ENCODE data around the gene EIF4EBP3. TPM values are rescaled to one million over a fixed set of nuclear protein-coding genes. Genes with fewer than 3 reads are reported as not detected.
"Not testable (repeated sequence)": the region's sequence is repeated elsewhere in the genome, so short reads cannot be mapped to it uniquely, and the experiment has no call there.

EIF4EBP3 gene
- total RNA-seq, 2 experiments from 2014 or later = 13.9 to 15.5 TPM

DNA sequence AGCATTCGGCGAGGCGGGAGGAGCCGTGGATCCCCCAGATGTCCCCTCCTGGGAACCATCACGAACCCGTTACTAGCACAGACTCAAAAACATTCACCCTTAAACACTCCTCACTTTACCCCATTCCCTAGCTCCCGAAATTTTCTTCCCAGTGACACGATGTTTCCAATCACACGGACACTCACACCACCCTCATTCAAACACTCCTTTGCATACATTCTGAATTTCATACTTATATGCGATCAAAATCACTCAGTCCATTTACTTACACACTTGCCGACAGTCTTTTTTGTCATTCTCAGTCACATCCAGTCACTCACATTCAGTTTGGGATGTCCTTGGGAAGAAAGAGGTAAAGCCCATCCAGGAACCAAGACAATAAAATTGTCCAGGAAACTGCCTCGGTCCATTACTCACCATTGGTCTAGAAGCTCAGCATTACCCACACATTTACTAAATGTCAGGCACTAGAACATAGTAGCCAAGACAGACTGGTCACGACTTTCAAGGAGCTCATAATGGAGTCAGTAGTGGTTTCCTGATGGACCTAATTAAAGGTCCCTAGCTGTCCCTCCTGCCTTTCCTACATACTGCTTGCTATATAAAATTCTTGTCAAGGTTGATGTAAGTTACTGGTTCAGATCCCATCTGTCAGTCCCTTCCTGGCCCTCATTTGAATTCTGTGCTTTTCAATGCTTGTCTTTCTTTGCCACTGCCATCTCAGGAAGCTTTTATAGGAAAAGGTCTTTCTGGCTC is 17.7 kb downstream of the EIF4EBP3 start:
- Mint-ChIP-seq H3K9me3 (no peaks in the 10 kb centered on the region), H3K4me1 (peaks cover 45% of the 10 kb centered on the region), H3K27me3 (no peaks in the 10 kb centered on the region), H3K27ac (peak overlapping the region; percentile 99), H3K36me3 (peaks cover 28% of the 10 kb centered on the region), H3K4me3 (peak overlapping the region; percentile 95)
- DNase-seq = no peak

- H3K4me1 Mint-ChIP-seq = peaks cover 46% of the 10 kb centered on the region
These were observed 18.3 kb downstream of the EIF4EBP3 start for GRCh38 chr5:140565780-140566095.

GRCh38 chr5:140566665-140567064 is 19.2 kb downstream of the EIF4EBP3 start:
- Mint-ChIP-seq H3K27ac (peak overlapping the region; percentile 43), H3K36me3 (peaks cover 28% of the 10 kb centered on the region), H3K4me1 (peaks cover 46% of the 10 kb centered on the region), H3K4me3 (no peak overlapping the region), H3K27me3 (no peaks in the 10 kb centered on the region), H3K9me3 (no peaks in the 10 kb centered on the region)
- no peak for DNase-seq

More at GRCh38 chr5:140565780-140566095, 18.3 kb downstream of the EIF4EBP3 start:
- H3K27me3 Mint-ChIP-seq = no peaks in the 10 kb centered on the region
- peak overlapping the region; percentile 95 for H3K4me3 Mint-ChIP-seq
- peaks cover 28% of the 10 kb centered on the region for H3K36me3 Mint-ChIP-seq
- H3K27ac Mint-ChIP-seq = peak overlapping the region; percentile 99
- H3K9me3 Mint-ChIP-seq = no peaks in the 10 kb centered on the region
- DNase-seq = no peak

GRCh38 chr5:140567136-140567818 is 19.8 kb downstream of the EIF4EBP3 start:
- DNase-seq = no peak
- Mint-ChIP-seq H3K9me3 (no peaks in the 10 kb centered on the region), H3K36me3 (peaks cover 28% of the 10 kb centered on the region), H3K4me3 (peak overlapping the region; percentile 32), H3K27ac (peak overlapping the region; percentile 70), H3K4me1 (peaks cover 46% of the 10 kb centered on the region), H3K27me3 (no peaks in the 10 kb centered on the region)

DNA sequence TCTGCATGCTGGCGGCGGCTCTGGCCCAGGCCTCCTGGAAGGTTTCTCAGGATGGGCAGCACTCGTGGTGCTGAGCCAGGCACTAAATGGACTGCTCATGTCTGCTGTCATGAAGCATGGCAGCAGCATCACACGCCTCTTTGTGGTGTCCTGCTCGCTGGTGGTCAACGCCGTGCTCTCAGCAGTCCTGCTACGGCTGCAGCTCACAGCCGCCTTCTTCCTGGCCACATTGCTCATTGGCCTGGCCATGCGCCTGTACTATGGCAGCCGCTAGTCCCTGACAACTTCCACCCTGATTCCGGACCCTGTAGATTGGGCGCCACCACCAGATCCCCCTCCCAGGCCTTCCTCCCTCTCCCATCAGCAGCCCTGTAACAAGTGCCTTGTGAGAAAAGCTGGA is 20.4 kb downstream of the EIF4EBP3 start:
- no peaks in the 10 kb centered on the region for H3K9me3 Mint-ChIP-seq
- H3K27ac Mint-ChIP-seq = peak overlapping the region; percentile 70
- peak overlapping the region; percentile 32 for H3K4me3 Mint-ChIP-seq
- DNase-seq = no peak
- H3K4me1 Mint-ChIP-seq = peaks cover 43% of the 10 kb centered on the region
- peaks cover 28% of the 10 kb centered on the region for H3K36me3 Mint-ChIP-seq
- H3K27me3 Mint-ChIP-seq = no peaks in the 10 kb centered on the region

DNA sequence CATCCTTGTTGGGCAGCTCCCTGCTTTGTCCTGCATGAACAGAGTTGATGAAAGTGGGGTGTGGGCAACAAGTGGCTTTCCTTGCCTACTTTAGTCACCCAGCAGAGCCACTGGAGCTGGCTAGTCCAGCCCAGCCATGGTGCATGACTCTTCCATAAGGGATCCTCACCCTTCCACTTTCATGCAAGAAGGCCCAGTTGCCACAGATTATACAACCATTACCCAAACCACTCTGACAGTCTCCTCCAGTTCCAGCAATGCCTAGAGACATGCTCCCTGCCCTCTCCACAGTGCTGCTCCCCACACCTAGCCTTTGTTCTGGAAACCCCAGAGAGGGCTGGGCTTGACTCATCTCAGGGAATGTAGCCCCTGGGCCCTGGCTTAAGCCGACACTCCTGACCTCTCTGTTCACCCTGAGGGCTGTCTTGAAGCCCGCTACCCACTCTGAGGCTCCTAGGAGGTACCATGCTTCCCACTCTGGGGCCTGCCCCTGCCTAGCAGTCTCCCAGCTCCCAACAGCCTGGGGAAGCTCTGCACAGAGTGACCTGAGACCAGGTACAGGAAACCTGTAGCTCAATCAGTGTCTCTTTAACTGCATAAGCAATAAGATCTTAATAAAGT is 21.1 kb downstream of the EIF4EBP3 start:
- Mint-ChIP-seq H3K4me3 (peak overlapping the region; percentile 15), H3K4me1 (peaks cover 38% of the 10 kb centered on the region), H3K9me3 (no peaks in the 10 kb centered on the region), H3K36me3 (peaks cover 28% of the 10 kb centered on the region), H3K27me3 (no peaks in the 10 kb centered on the region), H3K27ac (peak overlapping the region; percentile 94)
- DNase-seq = no peak

- peaks cover 33% of the 10 kb centered on the region for H3K4me1 Mint-ChIP-seq
- H3K4me3 Mint-ChIP-seq = peak overlapping the region; percentile 57
- peaks cover 28% of the 10 kb centered on the region for H3K36me3 Mint-ChIP-seq
- no peak for DNase-seq
- H3K27ac Mint-ChIP-seq = peak overlapping the region; percentile 94
- H3K27me3 Mint-ChIP-seq = no peaks in the 10 kb centered on the region
- H3K9me3 Mint-ChIP-seq = no peaks in the 10 kb centered on the region
These were observed 21.7 kb downstream of the EIF4EBP3 start for GRCh38 chr5:140569197-140569596.

- no peak for DNase-seq
- Mint-ChIP-seq H3K27me3 (no peaks in the 10 kb centered on the region), H3K4me3 (no peak overlapping the region), H3K4me1 (peaks cover 33% of the 10 kb centered on the region), H3K27ac (peak overlapping the region; percentile 94), H3K36me3 (peaks cover 24% of the 10 kb centered on the region), H3K9me3 (no peaks in the 10 kb centered on the region)
These were observed 22.6 kb downstream of the EIF4EBP3 start for GRCh38 chr5:140570058-140570457.

GRCh38 chr5:140570488-140570887 is 23.0 kb downstream of the EIF4EBP3 start:
- H3K27ac Mint-ChIP-seq = peak overlapping the region; percentile 94
- peaks cover 23% of the 10 kb centered on the region for H3K36me3 Mint-ChIP-seq
- H3K4me1 Mint-ChIP-seq = peaks cover 32% of the 10 kb centered on the region
- H3K9me3 Mint-ChIP-seq = no peaks in the 10 kb centered on the region
- no peaks in the 10 kb centered on the region for H3K27me3 Mint-ChIP-seq
- DNase-seq = no peak
- no peak overlapping the region for H3K4me3 Mint-ChIP-seq

DNA sequence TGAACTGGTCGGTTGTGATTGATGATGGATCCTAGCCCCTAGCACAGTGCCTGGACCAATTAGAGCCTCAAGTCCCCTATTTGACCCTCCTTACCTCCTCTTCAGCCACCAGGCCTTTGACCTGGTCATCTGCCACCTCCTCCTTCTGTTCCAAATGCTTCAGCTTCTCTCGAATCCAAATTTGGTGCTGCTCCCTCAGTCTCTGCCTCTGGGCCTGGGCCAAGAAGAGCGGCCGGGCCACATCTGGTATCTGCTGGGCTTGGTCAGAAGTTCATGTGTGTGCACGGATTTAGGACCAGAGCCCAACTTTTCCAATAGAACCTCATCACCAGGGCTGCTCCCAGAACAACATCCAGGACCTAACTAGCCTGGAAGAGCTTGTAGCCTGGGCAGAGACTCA is 23.6 kb downstream of the EIF4EBP3 start:
- Mint-ChIP-seq H3K27me3 (no peaks in the 10 kb centered on the region), H3K27ac (peak overlapping the region; percentile 61), H3K9me3 (no peaks in the 10 kb centered on the region), H3K4me3 (no peak overlapping the region), H3K4me1 (peaks cover 28% of the 10 kb centered on the region), H3K36me3 (peaks cover 19% of the 10 kb centered on the region)
- DNase-seq = no peak

DNA sequence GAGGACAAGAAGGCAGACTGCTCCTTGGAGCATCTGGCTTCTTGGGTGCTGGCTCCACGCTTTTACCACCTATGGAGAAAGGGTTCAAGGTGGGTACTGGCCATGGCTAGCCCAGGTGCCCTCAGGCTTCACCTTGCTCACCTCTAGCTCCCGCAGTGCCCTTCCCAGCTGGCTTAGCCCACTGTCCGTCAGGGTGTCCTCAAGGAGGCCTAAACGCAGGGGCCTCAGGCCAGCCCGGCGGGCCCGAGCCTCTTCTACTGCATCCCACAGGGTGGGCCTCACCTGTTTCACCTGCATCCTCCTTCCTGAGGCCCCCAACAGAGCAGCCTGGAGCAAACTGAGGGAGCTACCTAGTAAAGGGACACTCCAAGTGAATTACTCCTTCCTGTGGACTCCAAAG is 26.2 kb downstream of the EIF4EBP3 start:
- H3K27ac Mint-ChIP-seq = no peak overlapping the region
- peaks cover 1% of the 10 kb centered on the region for H3K36me3 Mint-ChIP-seq
- H3K4me1 Mint-ChIP-seq = peaks cover 11% of the 10 kb centered on the region
- H3K4me3 Mint-ChIP-seq = no peak overlapping the region
- DNase-seq = no peak
- no peaks in the 10 kb centered on the region for H3K9me3 Mint-ChIP-seq
- H3K27me3 Mint-ChIP-seq = no peaks in the 10 kb centered on the region

DNA sequence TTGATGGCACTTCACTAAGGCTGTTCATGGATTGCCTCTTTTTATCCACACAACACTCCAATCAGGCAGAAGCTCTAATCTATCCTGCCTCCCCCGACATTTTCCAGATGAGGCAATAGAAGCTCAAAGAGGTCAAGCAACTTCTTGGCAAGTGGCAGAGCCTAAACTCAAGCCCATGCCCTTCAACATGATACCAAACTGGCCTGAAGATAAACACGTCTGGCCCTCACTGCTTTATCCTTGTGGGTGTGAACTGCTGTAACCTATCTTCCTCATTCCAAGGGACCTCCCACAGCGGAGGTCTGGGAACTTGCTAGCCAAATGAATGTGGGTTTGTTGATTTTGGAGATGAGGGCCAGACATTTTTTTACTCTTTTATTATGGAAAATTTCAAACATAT is 26.7 kb downstream of the EIF4EBP3 start:
- Mint-ChIP-seq H3K9me3 (no peaks in the 10 kb centered on the region), H3K36me3 (no peaks in the 10 kb centered on the region), H3K27ac (no peak overlapping the region), H3K27me3 (no peaks in the 10 kb centered on the region), H3K4me3 (no peak overlapping the region), H3K4me1 (peaks cover 6% of the 10 kb centered on the region)
- no peak for DNase-seq

DNA sequence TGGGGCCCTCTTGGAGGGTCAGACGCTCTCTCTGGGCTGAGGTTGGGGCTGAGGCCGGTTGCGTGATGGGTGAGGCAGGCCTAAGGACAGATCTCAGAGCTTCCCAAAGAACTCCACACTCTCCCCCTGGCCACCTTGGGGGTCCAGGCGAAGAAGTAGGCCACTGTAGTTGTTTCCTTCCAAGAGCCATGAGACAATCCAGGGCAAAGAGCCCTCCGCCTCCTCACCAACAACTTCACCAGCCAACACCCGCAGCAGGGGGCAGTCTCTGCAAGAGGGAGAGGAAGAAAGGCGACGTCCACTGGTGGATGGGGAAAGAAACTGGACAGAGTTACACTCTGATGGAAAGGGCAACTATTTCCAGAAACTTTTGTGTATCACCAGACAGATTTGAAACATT is 27.8 kb downstream of the EIF4EBP3 start:
- H3K4me3 Mint-ChIP-seq = no peak overlapping the region
- no peak overlapping the region for H3K27ac Mint-ChIP-seq
- no peaks in the 10 kb centered on the region for H3K27me3 Mint-ChIP-seq
- H3K36me3 Mint-ChIP-seq = no peaks in the 10 kb centered on the region
- H3K9me3 Mint-ChIP-seq = no peaks in the 10 kb centered on the region
- peaks cover under 1% of the 10 kb centered on the region for H3K4me1 Mint-ChIP-seq
- DNase-seq = no peak

- Mint-ChIP-seq H3K9me3 (no peaks in the 10 kb centered on the region), H3K27ac (no peak overlapping the region), H3K4me1 (no peaks in the 10 kb centered on the region), H3K4me3 (no peak overlapping the region), H3K27me3 (no peaks in the 10 kb centered on the region), H3K36me3 (no peaks in the 10 kb centered on the region)
- DNase-seq = no peak
These were observed 29.3 kb downstream of the EIF4EBP3 start for GRCh38 chr5:140576776-140577201.

- not testable (repeated sequence) for H3K36me3 Mint-ChIP-seq, H3K4me3 Mint-ChIP-seq, H3K9me3 Mint-ChIP-seq, H3K4me1 Mint-ChIP-seq, H3K27ac Mint-ChIP-seq, DNase-seq, H3K27me3 Mint-ChIP-seq
These were observed 31.8 kb downstream of the EIF4EBP3 start for GRCh38 chr5:140579188-140579747.
